GM20431 (cell line): ENCODE results near the gene MYL7.
"Not testable (repeated sequence)": the region's sequence is repeated elsewhere in the genome, so short reads cannot be mapped to it uniquely, and the experiment has no call there.

Experiments
- in situ Hi-C: fragments of 300-500 bp; cut with MseI, MboI; formaldehyde crosslinking; loops from one replicate; pipeline ENCODE4 v1.15.0; 2020; ENCODE audit warnings: low sequenced_read_pairs; ENCODE audit not compliant: unreplicated experiment

The MYL7 gene

DNA sequence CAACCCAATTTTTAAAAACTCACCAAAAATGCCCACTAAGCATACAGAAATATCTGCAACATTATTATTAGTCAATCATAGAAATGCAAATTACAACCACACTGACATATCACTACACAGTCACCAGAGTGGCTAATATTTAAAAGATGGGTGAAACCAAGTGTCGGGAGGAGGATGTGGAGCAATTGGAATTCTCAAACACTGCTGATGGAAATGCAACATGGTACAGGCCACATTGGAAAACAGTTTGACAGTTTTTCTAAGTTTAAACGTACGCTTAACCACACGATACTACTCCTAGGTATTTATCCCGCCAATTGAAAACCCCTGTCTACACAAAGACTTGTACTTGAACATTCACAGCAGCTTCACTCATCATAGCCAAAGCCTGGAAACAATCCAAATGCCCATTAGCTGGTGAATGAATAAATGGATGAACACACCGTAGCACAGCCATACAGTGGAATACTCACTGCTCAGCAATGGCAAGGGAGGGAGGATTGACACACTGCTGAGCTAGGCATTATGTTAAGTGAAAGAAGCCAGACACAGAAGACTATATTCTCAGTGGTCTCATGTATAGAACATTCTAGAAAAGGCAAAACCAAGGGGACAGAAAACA lies 31.8 kb upstream of the MYL7 start:
- in situ Hi-C loops: no loop called here

DNA sequence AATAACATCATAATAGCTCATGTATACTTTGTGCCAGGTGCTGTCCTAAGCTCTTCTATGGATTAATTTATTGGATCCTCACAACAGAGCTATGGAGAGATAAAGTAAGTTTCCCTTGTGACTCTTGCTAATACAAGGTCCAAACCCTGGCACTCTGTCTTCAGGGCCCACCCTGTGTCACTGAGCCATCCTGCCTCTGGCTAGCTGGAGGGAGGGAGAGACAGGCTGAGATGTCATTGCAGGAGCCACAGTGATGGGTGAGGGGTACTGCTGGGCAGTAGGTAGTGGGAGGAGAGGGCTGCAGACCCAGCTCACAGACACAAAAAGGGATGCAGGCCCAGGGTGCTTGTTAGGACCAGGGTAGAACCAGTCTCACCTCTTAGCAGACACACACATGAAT lies 31.2 kb upstream of the MYL7 start:
- in situ Hi-C loops: no loop called here

DNA sequence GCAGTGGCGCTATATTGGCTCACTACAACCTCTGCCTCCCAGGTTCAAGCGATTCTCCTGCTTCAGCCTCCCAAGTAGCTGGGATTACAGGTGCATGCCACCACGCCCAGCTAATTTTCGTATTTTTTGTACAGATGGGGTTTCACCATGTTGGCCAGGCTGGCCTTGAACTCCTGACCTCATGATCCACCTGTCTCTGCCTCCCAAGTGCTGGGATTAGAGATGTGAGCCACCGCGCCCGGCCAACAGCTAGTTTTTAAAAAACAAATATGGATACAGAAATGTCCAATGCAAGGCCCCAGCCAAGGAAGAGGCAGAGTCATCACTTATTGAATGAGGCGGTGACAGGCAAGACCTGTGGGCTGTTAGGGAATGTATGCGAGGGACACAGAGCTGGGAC lies 30.8 kb upstream of the MYL7 start:
- in situ Hi-C loops: not testable (repeated sequence)

DNA sequence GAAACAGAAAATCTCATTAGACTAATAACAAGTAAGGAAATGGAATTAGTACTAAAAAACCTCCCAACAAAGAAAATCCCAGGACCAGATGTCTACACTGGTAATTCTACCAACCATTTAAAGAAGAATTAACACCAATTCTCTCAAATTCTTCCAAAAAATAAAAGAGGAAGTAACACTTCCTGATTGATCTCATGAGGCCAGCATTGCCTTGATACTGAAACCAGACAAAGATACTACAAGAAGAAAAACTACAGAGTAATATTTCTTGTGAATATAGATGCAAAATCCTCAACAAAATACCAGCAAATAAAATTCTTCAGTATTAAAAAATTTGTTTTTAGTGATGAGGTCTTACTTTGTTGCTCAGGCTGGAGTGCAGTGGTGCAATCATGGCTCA lies 26.8 kb upstream of the MYL7 start:
- in situ Hi-C loops: no loop called here

DNA sequence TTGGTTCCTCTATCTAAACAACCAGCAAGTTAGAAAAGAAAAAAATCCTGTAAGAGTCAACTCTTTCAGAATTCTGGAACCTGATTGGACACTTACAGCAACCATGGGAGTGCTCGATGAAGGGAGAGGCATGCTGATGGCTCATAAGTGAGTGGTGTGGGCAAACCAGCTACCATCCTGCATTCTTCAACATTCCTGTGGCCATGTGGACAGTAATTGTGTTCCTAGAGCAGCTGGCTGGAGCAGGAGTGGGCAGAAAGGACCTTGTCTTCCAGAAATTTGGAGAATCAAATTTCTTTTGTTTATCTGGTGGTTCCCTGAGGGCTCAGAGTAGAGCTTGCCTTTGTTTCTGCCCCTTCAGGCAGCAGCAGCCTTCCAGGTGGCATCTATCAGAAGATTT lies 22.5 kb upstream of the MYL7 start:
- in situ Hi-C loops: no loop called here

DNA sequence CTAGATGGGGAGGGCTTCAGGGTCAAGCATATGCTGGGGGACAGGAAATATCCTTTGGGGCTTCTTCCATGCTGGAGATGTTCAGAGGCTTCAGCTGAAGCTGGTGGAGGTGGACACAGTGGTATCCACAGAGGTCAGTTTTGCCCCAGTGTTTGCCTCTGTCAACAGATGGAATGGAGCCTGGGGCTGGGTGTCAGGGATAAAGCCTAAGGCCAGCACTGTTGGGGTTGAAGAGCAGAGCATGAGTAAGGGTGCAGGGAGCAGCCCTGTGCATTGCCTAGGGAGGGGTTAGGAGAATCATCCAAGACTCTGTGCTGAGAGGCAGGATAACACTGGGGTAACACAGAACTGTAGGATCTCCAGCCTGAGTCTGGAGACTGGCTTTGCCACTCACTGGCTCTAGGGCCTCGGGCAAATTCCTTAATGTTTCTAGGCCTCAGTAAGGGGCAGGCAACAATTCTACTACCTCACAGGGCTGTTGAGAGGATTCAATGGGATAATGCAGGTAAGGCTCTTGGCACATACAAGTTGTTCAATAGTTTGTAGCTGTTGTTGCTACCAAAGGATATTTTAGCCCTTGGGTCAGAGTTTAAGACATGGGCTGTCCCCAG lies 21.8 kb upstream of the MYL7 start:
- in situ Hi-C loops: no loop called here

DNA sequence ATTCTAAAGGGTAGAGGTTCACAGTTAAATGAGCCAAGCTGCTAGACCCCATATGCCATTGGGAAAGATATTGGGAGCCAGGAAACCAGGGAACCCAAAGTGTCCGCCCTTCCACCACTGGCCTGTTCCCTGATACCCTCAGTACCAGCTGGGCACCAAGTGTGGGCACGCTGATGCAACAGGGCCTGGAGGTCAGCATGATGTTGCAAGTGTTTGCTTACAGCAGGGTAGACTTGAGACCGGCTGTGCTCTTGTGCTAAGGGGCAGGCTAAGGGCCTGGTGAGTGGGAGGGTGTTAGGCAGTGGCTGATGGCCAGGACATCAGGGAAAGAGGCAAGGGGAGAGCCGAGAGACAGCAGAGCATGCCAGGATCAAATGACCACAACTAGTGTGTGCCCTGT lies 21.0 kb upstream of the MYL7 start:
- in situ Hi-C loops: no loop called here

DNA sequence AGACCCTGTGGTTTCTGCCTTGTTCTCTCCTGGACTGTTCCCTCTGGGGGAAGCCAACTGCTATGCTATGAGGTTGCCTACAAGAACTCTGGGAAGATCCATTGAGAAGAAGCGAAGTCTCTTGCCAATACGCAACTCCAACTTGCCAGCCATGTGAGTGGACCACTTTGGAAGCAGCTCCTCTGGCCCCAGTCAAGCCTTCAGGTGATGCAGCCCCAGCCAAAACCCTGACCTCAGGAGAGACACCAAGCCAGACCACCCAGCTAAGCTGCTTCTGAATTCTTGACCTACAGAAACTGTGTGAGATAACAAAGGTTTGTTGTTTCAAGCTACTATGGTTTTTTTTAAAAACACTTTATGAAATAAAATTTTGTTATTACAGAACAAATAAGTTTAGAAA lies 20.2 kb upstream of the MYL7 start:
- in situ Hi-C loops: no loop called here

DNA sequence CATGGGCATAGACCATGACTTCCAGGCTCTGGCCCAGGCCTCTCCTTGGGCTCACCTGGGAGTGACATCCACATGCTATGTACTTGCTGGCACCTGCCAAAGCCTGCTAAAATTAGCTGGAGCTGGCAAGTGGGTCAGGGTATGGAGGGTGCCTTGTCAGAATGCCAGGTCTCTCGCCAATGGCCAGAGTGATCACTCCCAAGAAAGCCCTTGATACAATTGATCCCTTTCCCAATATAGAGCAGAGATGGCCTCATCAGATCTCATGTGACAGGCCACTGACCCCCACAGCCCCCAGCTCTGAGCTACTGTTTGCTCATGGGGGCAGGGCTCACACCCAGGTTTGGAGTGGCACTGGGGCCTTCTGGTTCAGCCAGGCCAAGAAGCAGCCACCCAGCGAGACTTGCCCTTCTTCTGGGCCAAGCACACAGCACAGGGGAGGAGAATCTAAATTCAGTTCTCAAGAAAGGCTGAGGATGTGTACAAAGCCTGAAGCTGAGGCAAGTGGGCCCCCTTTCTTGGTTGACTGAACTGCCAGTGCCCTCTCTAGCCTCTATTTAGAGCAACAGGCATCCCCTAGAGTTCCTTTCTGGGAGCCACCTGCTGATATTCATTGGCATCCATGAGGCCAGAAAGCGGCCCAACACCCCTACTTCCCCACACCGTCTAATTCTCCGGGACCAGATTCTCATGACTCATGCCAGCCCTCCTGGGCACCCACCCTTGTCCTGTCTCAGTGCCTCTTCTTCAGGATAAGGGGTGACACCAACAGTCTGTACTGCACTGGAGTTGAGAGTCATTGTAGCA lies 18.9 kb upstream of the MYL7 start:
- in situ Hi-C loops: no loop called here

DNA sequence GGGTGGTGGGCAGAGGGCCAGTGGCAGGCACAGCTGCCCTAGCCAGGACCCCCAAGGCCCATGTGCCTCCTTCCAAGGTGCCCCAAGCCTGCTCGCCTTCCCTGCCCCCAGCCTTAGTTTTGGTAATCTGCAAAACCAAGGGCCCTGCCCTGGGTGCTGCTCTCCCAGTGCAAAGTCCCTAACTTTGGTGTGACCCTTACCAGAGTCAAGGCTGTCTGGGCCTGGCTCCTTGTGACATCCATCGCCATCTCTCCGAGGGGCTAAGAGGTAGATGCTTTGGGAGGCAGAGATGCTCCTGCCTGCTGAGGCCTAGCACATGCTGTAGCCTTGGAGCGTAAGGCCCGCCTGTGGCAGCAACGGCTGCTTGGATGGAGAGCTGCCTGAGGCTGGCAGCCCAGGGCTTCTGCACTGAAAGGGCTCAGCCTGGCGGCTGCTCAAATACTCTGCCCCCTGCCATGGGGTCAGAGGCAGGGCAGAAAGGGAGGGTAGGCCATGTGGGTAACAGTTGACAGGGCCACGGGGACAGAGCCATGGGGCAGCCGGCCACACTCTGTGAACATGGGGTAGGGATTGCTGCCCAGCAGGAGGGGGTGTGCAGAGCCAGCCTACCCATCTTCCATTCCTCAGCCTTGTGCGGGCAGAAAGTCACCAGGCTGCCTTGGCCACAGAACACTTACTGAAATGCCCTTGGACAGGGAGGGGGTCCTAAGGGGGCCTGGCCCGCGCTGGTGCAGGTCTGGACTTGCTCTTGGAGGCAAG lies 17.9 kb upstream of the MYL7 start:
- in situ Hi-C loops: no loop called here

DNA sequence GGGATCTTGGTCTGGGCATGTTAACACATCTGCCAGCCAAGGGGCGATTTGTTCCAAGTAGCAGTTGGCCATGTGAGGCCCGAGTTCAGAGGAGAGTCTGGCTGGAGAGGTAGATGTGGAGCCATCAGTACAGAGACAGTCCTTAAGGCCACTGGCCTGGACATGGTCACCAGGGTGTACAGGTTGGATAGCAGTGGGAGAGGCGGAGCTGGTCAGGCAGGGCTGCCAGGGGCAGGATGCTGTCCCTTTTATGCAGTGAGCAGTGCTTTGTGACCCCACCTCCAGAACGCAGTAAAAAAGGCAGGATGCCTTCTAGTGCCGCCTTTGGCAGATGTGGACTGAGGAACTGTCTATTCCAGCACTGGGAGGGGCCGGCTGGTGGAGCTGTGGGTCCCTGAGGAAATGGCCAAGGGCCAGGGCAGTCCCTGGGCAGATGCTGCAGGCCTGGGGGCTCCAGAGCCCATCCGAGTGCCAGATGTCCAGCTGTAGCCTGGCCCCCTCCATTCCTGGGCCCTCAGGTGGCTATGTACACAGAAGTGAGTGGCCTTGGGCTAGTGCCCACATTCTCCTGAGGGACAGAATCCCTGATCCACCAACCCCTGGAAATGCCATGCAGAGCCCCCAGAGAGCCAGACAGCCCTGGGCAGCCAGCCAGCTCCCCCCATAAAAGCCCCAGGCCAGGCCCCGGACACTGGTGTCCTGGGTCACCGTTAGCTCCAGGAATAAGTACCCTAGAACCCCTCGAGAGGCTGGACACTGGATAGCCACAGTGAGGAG lies 17.2 kb upstream of the MYL7 start:
- in situ Hi-C loops: no loop called here

DNA sequence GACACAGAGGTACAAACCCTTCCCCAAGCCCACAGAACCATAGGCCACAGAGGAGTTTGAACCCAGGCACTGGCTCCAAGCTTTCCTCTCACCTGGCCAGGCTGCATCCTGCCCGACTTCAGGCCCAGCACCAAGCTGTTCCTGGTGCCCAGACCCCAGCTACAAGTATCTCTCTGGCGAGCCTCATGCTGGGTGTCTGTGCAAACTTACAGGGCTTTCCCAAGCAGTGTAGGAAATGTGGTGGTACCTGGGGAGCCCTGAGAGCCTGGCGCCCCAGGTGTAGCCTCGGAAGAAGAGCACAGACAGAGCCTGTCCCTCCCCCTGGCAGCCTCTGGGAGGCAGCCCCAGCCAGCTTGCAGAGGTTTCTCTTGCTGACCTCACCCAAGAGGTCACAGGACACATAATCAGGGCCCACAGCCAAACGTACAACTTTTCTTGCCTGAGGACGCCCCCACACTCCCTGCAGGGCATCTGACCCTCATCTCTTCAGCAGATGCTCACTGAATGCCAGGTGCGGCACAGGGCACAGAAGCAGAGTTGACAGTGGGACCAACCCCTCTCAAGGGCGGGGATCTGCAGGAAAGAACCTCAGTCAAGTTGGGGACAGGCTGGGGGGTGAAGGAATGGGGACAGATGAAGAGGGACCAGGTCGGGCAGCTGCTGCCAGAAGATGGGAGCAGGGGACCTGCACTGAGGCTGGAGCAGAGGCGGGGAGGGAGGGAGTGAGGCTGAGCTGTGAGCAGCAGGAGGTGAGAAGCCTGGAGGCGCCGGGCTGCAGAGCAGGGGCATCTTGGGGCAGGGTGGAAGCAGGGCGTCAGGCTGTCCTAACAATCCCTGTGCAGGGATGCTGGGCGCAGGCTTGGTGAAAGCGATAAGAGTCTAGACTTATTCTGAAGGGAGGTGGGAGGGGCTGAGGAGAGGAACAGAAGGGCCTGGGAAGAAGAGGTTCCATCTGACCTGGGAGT lies 16.3 kb upstream of the MYL7 start:
- in situ Hi-C loops: no loop called here

DNA sequence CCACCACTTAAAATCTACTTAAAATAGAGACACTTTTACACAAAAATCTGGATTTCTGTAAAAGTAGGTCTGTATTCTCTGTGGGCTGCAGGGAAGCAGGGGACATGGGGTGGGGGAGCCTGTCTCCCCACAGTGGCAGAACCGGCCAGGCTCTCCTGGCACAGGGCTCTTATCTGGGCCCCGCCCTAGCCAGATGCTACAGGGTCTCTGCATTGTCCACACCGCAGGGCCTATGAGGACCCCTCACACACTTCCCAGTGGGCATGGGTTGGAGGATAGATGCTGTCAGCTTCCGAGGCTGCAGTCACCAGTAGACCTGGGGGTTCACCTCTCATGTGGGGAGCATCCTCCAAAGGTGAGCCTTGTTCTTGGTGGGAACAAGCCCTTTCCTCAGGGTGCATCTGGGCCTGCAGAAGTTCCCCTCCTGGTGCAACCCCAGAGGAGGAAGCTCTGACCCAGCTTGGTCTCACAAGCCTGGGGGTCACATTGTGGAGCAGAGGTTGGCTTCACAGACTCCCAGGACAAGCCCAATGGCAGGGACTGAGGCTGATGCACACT lies 15.4 kb upstream of the MYL7 start:
- in situ Hi-C loops: no loop called here

DNA sequence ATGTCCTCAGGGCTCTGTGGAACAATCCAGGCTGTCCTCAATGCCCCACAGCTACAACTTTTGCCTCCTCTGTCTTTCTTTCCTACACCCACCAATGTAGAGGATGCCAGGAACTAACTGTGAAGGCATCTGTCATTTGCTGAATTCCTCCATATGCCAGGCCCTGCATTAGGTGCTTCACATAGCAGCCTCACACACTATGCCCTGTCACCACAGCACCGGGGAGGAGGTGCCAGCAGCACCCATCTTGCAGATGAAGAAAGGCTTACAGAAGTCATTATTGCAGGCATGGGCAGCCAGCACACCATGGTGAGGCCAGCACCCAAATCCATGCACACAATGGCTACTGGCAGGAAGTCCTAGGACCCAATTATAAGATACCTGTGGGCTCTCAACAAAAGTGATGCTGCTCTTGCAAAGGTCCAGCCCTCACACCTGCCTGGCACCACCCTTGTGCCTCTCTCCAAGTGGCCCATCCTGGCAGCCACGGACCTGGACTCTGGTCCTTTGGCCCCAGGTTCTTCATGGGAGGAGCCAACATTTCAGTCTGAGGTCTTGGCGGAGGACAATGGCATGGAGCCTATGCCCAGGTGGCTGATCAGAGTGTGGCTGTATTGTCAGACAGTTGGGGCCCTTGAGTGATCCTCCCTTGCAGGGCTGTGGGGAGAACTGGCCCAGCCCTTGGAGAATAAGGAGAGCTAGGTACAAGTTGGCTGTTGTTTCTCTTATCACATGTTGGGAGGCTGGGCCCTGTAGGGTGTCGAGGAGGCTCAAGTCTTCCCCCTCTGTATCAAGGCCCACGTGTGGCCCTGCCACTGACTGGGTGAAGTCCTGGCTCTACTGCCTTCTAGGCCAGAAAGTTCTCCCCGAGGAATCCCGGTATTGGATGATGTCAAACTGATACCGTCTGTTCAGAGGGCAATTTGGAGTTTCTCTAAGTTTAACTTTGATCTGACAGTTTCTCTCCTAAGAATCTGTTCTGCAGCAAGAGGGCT lies 14.4 kb upstream of the MYL7 start:
- in situ Hi-C loops: no loop called here

DNA sequence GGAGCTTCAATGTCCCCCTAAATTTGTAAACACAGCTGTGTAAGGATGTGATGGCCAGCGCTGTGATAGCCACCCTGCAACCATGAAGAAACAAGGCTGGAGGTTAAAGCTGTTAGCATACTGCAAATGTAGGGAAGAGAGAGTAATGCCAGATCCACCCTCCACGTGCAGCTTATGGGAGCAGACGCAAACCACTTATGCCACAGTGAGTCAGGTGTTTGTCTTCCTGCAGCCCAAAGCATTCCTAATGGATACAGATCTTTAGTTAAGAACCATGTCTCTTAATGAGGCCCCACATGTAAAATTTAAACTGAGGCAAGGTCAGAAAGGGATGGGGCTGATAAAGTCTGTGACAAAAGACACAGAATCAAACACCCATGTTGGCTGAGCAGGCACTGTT lies 13.6 kb upstream of the MYL7 start:
- in situ Hi-C loops: no loop called here

DNA sequence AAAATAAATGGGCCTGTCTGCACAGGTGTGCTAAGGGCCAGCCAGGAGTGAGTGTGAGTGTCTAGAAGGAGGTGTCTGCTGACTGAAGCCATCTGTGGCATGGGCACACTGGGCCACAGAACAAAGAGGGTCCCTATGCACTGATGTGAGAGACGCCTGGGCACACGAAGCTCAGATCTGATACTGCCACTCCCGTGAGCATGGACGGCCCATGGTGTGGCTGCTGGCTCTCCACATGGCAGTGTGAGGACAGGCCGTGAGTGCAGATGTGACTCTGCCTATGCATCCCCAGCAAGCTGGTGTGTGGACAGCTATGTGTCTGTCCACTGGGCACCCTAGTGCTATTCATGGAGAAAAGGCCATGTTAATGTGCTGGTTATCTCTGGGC lies 12.8 kb upstream of the MYL7 start:
- in situ Hi-C loops: no loop called here
